Activated gamma-delta T cell treated with anti-CD3 and anti-CD28 coated beads, Interleukin-2, amount 50 U/mL, for 16 hours (primary cell): ENCODE measurements around the gene RBM38.

Experiments used
- DNase-seq: peaks from one replicate; pipeline ENCODE4 v3.0.0-alpha.2; 2020; ENCODE audit warnings: low read depth

Gene RBM38

DNA sequence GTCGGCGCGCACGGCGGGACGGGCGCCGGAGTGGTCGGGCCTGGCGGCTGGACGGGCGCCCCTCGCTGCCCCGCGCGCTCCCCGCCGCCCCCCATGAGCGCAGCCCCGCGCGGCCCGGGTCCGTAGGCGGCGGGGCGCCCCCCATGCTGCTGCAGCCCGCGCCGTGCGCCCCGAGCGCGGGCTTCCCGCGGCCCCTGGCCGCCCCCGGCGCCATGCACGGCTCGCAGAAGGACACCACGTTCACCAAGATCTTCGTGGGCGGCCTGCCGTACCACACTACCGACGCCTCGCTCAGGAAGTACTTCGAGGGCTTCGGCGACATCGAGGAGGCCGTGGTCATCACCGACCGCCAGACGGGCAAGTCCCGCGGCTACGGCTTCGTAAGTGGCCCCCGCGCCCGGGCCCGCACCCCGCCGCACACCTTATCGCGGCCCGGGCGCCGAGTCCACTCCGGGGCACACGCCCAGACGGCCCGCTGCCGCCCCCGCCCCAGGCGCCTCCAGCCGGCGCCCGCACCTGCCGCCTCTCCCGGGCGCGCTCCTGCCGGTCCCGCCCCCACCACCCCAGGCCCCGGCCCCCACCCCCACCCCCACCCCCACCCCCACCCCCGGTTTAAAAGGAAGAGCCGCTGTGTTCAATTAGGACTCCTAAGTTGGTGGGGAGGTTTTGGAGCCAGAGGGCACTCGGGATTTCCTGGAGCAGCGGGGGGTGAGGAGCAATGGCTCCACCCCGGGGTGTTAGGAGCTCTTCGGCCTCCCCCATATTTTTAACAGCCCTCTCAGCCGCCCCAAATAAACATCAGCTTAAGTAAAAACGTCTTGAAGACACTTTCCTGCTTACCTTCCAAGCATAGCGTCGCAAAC is 474 bp downstream of the RBM38 start:
- DNase-seq = no peak

- peak; percentile 66 for DNase-seq
These were observed 1.5 kb downstream of the RBM38 start for GRCh38 chr20:57392512-57393271.

GRCh38 chr20:57393321-57394120 is 2.3 kb downstream of the RBM38 start:
- no peak for DNase-seq

- no peak for DNase-seq
These were observed 3.2 kb downstream of the RBM38 start for GRCh38 chr20:57394121-57395082.

- DNase-seq = no peak
These were observed 4.1 kb downstream of the RBM38 start for GRCh38 chr20:57395111-57395966.

- no peak for DNase-seq
These were observed 5.2 kb downstream of the RBM38 start for GRCh38 chr20:57396212-57396983.

GRCh38 chr20:57396984-57397692 is 5.9 kb downstream of the RBM38 start:
- DNase-seq = no peak

GRCh38 chr20:57397693-57398108 is 6.5 kb downstream of the RBM38 start:
- DNase-seq = no peak

GRCh38 chr20:57398231-57398821 is 7.1 kb downstream of the RBM38 start:
- DNase-seq = peak; percentile 88

- no peak for DNase-seq
These were observed 7.8 kb downstream of the RBM38 start for GRCh38 chr20:57398901-57399535.

DNA sequence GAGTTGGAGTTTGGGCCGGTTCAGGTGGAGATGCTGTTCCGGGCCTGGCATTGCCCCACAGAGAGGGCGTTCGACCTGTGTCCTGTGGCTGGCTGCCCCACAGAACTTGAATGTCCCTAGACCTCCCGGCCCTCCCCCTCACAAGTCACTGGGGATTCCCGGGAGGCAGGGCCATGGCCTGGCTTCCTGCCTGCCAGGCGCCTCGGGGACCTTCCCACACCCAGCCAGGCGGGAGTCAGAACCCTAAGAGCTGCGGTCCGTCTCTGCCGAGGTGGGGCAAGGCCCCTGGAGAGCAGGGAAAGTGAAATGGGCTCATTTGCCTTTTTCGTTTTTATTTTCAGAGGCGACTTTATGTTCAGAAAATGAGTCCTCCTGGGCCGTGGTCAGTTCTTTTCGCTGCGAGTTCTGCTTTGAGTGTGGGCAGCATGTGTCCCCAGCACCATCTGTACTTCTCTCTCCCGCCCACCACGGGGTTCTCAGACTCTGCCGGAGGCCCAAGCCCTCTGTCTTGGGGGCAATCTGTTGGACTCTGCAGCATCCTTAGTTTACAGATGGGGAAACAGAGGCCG is 8.5 kb downstream of the RBM38 start:
- no peak for DNase-seq

- no peak for DNase-seq
These were observed 9.1 kb downstream of the RBM38 start for GRCh38 chr20:57400231-57400701.

- no peak for DNase-seq
These were observed 9.8 kb downstream of the RBM38 start for GRCh38 chr20:57400821-57401564.

- no peak for DNase-seq
These were observed 10.3 kb downstream of the RBM38 start for GRCh38 chr20:57401565-57401918.

GRCh38 chr20:57402206-57403125 is 11.3 kb downstream of the RBM38 start:
- no peak for DNase-seq

DNA sequence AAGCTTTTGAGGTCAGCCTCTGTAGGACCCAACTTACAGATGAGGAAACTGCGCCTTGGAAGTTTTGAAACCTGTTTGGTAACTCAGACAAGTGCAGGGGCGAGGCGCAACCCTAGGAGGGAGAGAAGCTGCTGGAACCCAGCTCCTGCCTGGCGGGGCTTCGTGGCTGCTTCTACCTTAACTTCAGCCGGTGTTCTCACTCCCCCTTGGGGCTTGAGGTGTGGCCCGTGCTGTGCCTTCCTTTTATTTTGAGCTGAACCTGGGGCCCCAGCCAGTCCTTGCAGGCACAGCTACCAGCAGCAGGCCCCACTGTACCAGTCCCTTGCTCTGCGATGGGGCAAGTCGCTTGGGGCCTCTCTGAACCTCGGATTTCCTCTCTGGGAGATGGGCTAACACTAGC is 12.0 kb downstream of the RBM38 start:
- no peak for DNase-seq
